DOHH2 (cell line): ENCODE results near the gene P4HTM.

Experiments used
- EZH2phosphoT487 ChIP-seq: fragments of 200-600 bp; sonication (generic); IDR thresholded peaks from 2 replicates; pipeline ENCODE4 v1.6.1; 2017; ENCODE audit warnings: borderline replicate concordance, mild to moderate bottlenecking, antibody characterized with exemption, low read length, moderate library complexity, mixed read lengths
- TF ChIP-seq, protein P1 (sequence below): fragments of 200-600 bp; sonication (generic); IDR thresholded peaks from one replicate; pipeline ENCODE4 v1.5.1; 2014; ENCODE audit warnings: antibody characterized with exemption, mild to moderate bottlenecking, low read depth, low read length; ENCODE audit not compliant: poor library complexity, severe bottlenecking

DNA sequence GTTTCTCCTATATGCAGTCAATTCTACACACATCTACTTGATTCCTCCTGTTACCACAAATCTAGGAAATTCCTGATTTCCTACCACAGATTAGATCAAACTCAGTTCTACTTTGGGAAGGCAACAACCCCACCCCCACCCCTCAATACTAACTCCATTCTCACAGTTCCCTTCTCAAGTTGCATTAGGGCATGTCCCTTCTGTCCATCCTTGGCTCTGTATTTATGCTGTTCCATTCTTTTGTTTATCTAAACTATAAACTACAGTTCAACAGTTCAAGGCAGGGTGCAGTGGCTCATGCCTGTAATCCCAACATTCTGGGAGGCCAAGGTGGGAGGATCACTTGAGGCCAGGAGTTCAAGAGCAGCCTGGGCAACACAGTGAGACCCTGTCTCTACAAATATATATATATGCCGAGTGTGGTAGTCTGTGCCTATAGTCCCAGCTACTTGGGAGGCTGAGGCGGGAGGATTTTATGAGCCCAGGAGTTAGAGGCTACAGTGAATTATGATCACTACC lies 64.4 kb downstream of the P4HTM start:
- TF ChIP-seq EZH2phosphoT487, result no peak
- TF ChIP-seq, protein P1, sequence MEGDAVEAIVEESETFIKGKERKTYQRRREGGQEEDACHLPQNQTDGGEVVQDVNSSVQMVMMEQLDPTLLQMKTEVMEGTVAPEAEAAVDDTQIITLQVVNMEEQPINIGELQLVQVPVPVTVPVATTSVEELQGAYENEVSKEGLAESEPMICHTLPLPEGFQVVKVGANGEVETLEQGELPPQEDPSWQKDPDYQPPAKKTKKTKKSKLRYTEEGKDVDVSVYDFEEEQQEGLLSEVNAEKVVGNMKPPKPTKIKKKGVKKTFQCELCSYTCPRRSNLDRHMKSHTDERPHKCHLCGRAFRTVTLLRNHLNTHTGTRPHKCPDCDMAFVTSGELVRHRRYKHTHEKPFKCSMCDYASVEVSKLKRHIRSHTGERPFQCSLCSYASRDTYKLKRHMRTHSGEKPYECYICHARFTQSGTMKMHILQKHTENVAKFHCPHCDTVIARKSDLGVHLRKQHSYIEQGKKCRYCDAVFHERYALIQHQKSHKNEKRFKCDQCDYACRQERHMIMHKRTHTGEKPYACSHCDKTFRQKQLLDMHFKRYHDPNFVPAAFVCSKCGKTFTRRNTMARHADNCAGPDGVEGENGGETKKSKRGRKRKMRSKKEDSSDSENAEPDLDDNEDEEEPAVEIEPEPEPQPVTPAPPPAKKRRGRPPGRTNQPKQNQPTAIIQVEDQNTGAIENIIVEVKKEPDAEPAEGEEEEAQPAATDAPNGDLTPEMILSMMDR, result no peak
